Kidney (tissue), 14 donors: Measurements from ENCODE around the gene FEM1A. TPM values are rescaled to one million over a fixed set of nuclear protein-coding genes. Genes with fewer than 3 reads are reported as not detected.
A peak's percentile ranks its signal among the peaks of the same experiment; 100 is the strongest.

Experiments used
- DNase-seq, 5 donors: peaks; one replicate each; pipeline ENCODE4 v3.0.0-alpha.2; 2013 to 2020
- FAIRE-seq: peaks from 2 replicates; lab custom pipeline; 2012; peaks lifted over from hg19 to GRCh38; lab: Jason Lieb, UNC
- H3K27ac ChIP-seq, 2 donors: one replicate each; pipeline ENCODE4 v1.7.0; 2013; ENCODE audit warnings: low read depth in 2 of 2, low read length in 2 of 2, inconsistent platforms in 1 of 2
- H3K27me3 ChIP-seq: one replicate; pipeline ENCODE4 v1.7.1; 2013; ENCODE audit warnings: low read length, inconsistent platforms; ENCODE audit not compliant: control insufficient read depth, insufficient read depth
- H3K36me3 ChIP-seq, 3 donors: one replicate each; pipeline versions ENCODE4 v1.7.0 to v1.7.1; 2013; ENCODE audit warnings: low read length in 3 of 3, control low read depth in 1 of 3, inconsistent platforms in 1 of 3; ENCODE audit not compliant: insufficient read depth in 3 of 3, control insufficient read depth in 2 of 3
- H3K4me1 ChIP-seq, 3 donors: one replicate each; pipeline versions ENCODE4 v1.7.0 to v1.7.1; 2013; ENCODE audit warnings: low read length in 3 of 3, inconsistent platforms in 1 of 3, low read depth in 1 of 3; ENCODE audit not compliant: control insufficient read depth in 2 of 3, insufficient read depth in 2 of 3
- H3K4me3 ChIP-seq, 3 donors: one replicate each; pipeline versions ENCODE4 v1.7.0 to v1.8.1; 2013; ENCODE audit warnings: low read length in 3 of 3, control low read depth in 1 of 3, inconsistent platforms in 1 of 3
- H3K9ac ChIP-seq, 3 donors: one replicate each; pipeline versions ENCODE4 v1.7.0 to v1.7.1; 2013; ENCODE audit warnings: low read length in 3 of 3, control low read depth in 1 of 3, inconsistent platforms in 1 of 3
- H3K9me3 ChIP-seq, 3 donors: one replicate each; pipeline versions ENCODE4 v1.7.0 to v1.7.1; 2013; ENCODE audit warnings: low read length in 3 of 3, control low read depth in 1 of 3, inconsistent platforms in 1 of 3; ENCODE audit not compliant: control insufficient read depth in 2 of 3, insufficient read depth in 1 of 3
- CTCF ChIP-seq: IDR thresholded peaks from 3 replicates; pipeline ENCODE4 v1.5.1; 2012; ENCODE audit warnings: mild to moderate bottlenecking, moderate library complexity, borderline replicate concordance; ENCODE audit not compliant: insufficient read depth; ENCODE audit errors: extremely low read depth
- intact Hi-C: fragments of 100-400 bp; cut with DNase I; formaldehyde crosslinking; loops from one replicate; pipeline ENCODE4 v1.11.1; 2022
- polyA plus RNA-seq: library from polyadenylated mRNA; stranded (reverse); fragments of 350-450 nt; fragmentation: Illumina TruSeq; extraction: RNeasy Lipid Tissue Mini Kit (QIAGEN cat#74804); gene quantifications from one replicate; pipeline ENCODE4 v1.2.3, GENCODE V29; 2014; ENCODE audit warnings: low read depth, low replicate concordance; ENCODE audit not compliant: insufficient read depth
- total RNA-seq: library from RNA; stranded (reverse); fragmentation: NEBNext Ultra II Directional; extraction: Animal tissue kit (Norgen Biotek cat#: 25700); gene quantifications from one replicate; pipeline ENCODE4 v1.2.1, GENCODE V29; 2021
- donor health status: control.
- donor health status: control.
- donor health status: control.
- donor health status: control.
- donor health status: control.
- donor health status: DM: yes; HTN: yes; CAD: no.
- donor health status: Normal renal cell carcinoma (clear cell type).

Gene FEM1A
- total and polyA plus RNA-seq, 2 donors from 2014 or later = 4.6 to 11.3 TPM

DNA sequence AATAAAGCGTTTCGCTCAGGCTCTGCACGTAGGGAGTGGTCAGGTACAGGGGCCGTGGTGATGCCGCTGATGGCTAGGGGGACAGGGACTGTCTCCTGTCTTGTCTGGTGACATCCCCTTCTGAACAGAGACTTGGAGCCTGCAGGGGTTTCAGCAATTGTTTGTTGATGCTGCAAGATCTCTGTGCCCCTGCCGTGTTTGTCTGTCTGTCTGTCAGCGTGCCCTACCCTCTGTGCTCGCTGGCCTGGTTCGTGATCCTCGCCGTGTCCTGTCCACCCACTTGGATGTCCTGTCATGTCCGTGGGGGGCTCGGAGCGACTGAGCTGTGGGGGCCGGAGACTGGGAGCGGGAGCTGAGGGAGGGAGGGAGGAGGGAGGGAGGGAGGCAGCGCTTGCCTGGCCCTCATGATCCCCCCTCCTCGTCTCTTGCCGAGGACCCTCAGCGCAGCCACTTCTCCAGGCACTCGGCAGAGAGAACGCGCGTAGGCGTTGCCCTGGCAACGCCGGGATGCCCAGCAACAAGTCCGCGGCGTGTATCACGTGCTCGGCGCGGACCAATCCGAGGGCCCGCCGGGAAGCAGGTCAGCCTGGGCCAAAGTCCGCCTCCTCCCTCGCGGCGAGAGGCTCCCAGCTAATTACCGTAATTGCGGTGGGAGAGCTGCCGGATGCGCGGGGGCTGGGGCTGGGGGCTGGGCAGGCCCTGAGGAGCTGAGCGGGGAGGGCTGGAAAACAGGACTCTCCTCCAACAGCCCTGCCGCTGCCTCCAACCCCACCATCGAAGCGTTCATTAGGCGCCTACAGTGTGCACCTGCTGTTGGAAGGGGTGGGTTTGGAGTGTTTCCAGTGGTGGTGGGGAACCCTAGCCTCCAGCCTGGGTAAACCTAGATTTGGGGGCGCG, 31.9 kb upstream of the FEM1A start:
- peaks cover 0 to 5% (median 5%) of the 10 kb centered on the region in 3 donors for H3K4me1 ChIP-seq
- H3K27me3 ChIP-seq = no peaks in the 10 kb centered on the region
- H3K27ac ChIP-seq = no peak overlapping the region
- FAIRE-seq (no peak), DNase-seq (peak; percentile 96 to 98 (median 97))
- H3K4me3 ChIP-seq = peak overlapping the region in 1 of 3 donors; percentile 29
- no peak for TF ChIP-seq CTCF
- intact Hi-C loops = no loop called here
- H3K36me3 ChIP-seq = no peaks in the 10 kb centered on the region
- no peak overlapping the region for H3K9ac ChIP-seq
- no peaks in the 10 kb centered on the region for H3K9me3 ChIP-seq

GRCh38 chr19:4760285-4760650, 31.3 kb upstream of the FEM1A start:
- Histone ChIP-seq H3K9me3 (no peaks in the 10 kb centered on the region), H3K4me3 (peak overlapping the region in 1 of 3 donors; percentile 29), H3K27me3 (no peaks in the 10 kb centered on the region), H3K27ac (no peak overlapping the region), H3K36me3 (no peaks in the 10 kb centered on the region), H3K9ac (no peak overlapping the region), H3K4me1 (peaks cover 0 to 5% (median 5%) of the 10 kb centered on the region in 3 donors)
- FAIRE-seq (no peak), DNase-seq (no peak)
- no peak for TF ChIP-seq CTCF
- intact Hi-C loops = no loop called here

GRCh38 chr19:4763021-4763420, 28.5 kb upstream of the FEM1A start:
- Histone ChIP-seq H3K4me3 (no peak overlapping the region), H3K36me3 (no peaks in the 10 kb centered on the region), H3K4me1 (peaks cover 0 to 5% (median 5%) of the 10 kb centered on the region in 3 donors), H3K9me3 (no peaks in the 10 kb centered on the region), H3K27me3 (no peaks in the 10 kb centered on the region), H3K27ac (no peak overlapping the region), H3K9ac (no peak overlapping the region)
- DNase-seq (no peak), FAIRE-seq (no peak)
- intact Hi-C loops = no loop called here
- TF ChIP-seq CTCF = no peak
